HL-60 (cell line): ENCODE measurements around the gene NACC2.

Source experiments
- CTCF ChIP-seq: IDR thresholded peaks from one replicate; pipeline ENCODE4 v1.5.1; 2011; ENCODE audit warnings: low read length, control low read depth, inconsistent platforms; ENCODE audit not compliant: insufficient read depth
- POLR2AphosphoS5 ChIP-seq: IDR thresholded peaks from 2 replicates; pipeline ENCODE4 v1.6.1; 2012; ENCODE audit warnings: low read depth
- REST ChIP-seq: IDR thresholded peaks from 2 replicates; pipeline ENCODE4 v1.6.1; 2012; ENCODE audit warnings: low read depth; ENCODE audit not compliant: insufficient replicate concordance

DNA sequence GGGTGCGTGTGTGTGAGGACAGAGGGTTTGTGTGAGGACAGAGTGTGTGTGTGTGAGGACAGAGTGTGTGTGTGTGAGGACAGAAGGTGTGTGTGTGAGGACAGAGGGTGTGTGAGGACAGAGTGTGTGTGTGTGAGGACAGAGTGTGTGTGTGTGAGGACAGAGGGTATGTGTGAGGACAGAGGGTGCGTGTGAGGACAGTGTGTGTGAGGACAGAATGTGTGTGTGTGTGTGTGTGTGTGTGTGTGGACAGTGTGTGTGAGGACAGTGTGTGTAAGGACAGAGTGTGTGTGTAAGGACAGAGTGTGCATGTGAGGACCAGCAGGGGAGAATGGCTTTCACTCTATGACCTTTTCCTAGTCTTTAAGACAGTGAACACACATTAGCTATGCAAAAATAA is 70.8 kb downstream of the NACC2 start:
- TF ChIP-seq POLR2AphosphoS5 (no peak), REST (no peak), CTCF (no peak)
